GM12878 (cell line): ENCODE results near the gene NAA25.

Source experiments
- CEBPB ChIP-seq, 2 experiments: fragments of 150-350 bp in 1 of 2; IDR thresholded peaks; 2 replicates each; pipeline ENCODE4 v1.6.1; 2012 to 2014; ENCODE audit warnings: low read depth in 2 of 2, low read length in 2 of 2, borderline replicate concordance in 1 of 2, inconsistent platforms in 1 of 2
- CTCF ChIP-seq, 3 experiments: IDR thresholded peaks in 2 of 3; conservative IDR thresholded peaks in 1 of 3; 2 replicates each; pipeline ENCODE4 v1.5.1; 2011; ENCODE audit warnings: low read depth in 3 of 3, low read length in 3 of 3, mild to moderate bottlenecking in 3 of 3, control low read depth in 2 of 3, moderate library complexity in 2 of 3, inconsistent platforms in 1 of 3, mixed read lengths in 1 of 3; ENCODE audit not compliant: control insufficient read depth in 2 of 3, insufficient read depth in 1 of 3; ENCODE audit errors: extremely low read depth in 1 of 3
- FOXM1 ChIP-seq: IDR thresholded peaks from 2 replicates; pipeline ENCODE4 v1.6.1; 2012; ENCODE audit warnings: low read depth, mild to moderate bottlenecking, inconsistent platforms, low read length, moderate library complexity
- MYC ChIP-seq: IDR thresholded peaks from 2 replicates; pipeline ENCODE4 v1.6.1; 2011; ENCODE audit warnings: mild to moderate bottlenecking, low read length, moderate library complexity, inconsistent platforms; ENCODE audit not compliant: insufficient read depth, insufficient replicate concordance, insufficient read length, severe bottlenecking
- PBX3 ChIP-seq: IDR thresholded peaks from 2 replicates; pipeline ENCODE4 v1.6.1; 2011; ENCODE audit warnings: mild to moderate bottlenecking, low read depth, low read length, moderate library complexity; ENCODE audit not compliant: insufficient replicate concordance
- REST ChIP-seq: IDR thresholded peaks from 2 replicates; pipeline ENCODE4 v1.6.1; 2012; ENCODE audit warnings: mild to moderate bottlenecking, low read depth, low read length
- ZNF207 ChIP-seq: fragments of 450-650 bp; IDR thresholded peaks from 2 replicates; pipeline ENCODE4 v1.6.1; 2014; ENCODE audit warnings: antibody characterized with exemption, mild to moderate bottlenecking, borderline replicate concordance

GRCh38 chr12:112000820-112001219 lies 107.8 kb downstream of the NAA25 start:
- TF ChIP-seq FOXM1 = no peak
- no peak for TF ChIP-seq CTCF (IDR thresholded peaks at IDR 0.05 in 2 of 3, conservative IDR thresholded peaks at IDR 0.05 in 1 of 3; ENCODE audit: control insufficient read depth in 2 of 3, extremely low read depth in 1 of 3, insufficient read depth in 1 of 3, low read depth in 3 of 3, low read length in 3 of 3)
- TF ChIP-seq MYC = no peak
- no peak for TF ChIP-seq CEBPB (IDR thresholded peaks at IDR 0.05; ENCODE audit: borderline replicate concordance in 1 of 2, low read depth in 2 of 2, low read length in 2 of 2)
- no peak for TF ChIP-seq ZNF207
- TF ChIP-seq PBX3 = no peak
- no peak for TF ChIP-seq REST
